NCI-H2029 treated with DMSO at 0.1 percent for 48 hours (cell line): ENCODE results near the gene RBM12.
A peak's percentile ranks its signal among the peaks of the same experiment; 100 is the strongest.
"Not testable (repeated sequence)": the region's sequence is repeated elsewhere in the genome, so short reads cannot be mapped to it uniquely, and the experiment has no call there.

ENCODE experiments used
- DNase-seq: peaks from one replicate; lab custom pipeline; 2025; lab: John Stamatoyannopoulos, UW

Gene RBM12

GRCh38 chr20:35698298-35699126 lies 33.8 kb upstream of the RBM12 start:
- no peak for DNase-seq

GRCh38 chr20:35697696-35698297 lies 33.1 kb upstream of the RBM12 start:
- DNase-seq: no peak

- DNase-seq: no peak
Observed at GRCh38 chr20:35695978-35696377, 31.3 kb upstream of the RBM12 start.

- no peak for DNase-seq
Observed at GRCh38 chr20:35695245-35695749, 30.6 kb upstream of the RBM12 start.

- no peak for DNase-seq
Observed at GRCh38 chr20:35690265-35690664, 25.6 kb upstream of the RBM12 start.

- not testable (repeated sequence) for DNase-seq
Observed at GRCh38 chr20:35686872-35687271, 22.2 kb upstream of the RBM12 start.

- not testable (repeated sequence) for DNase-seq
Observed at GRCh38 chr20:35685368-35685767, 20.7 kb upstream of the RBM12 start.

GRCh38 chr20:35681960-35682359 lies 17.3 kb upstream of the RBM12 start:
- DNase-seq: no peak

- no peak for DNase-seq
Observed at GRCh38 chr20:35680452-35681183, 15.9 kb upstream of the RBM12 start.

- no peak for DNase-seq
Observed at GRCh38 chr20:35674921-35675320, 10.2 kb upstream of the RBM12 start.

GRCh38 chr20:35673884-35674283 lies 9.2 kb upstream of the RBM12 start:
- no peak for DNase-seq

GRCh38 chr20:35669681-35670080 lies 5.0 kb upstream of the RBM12 start:
- DNase-seq: no peak

- DNase-seq: no peak
Observed at GRCh38 chr20:35669221-35669620, 4.5 kb upstream of the RBM12 start.

- DNase-seq: no peak
Observed at GRCh38 chr20:35665949-35666288, 1.2 kb upstream of the RBM12 start.

- peak; percentile 13 for DNase-seq
Observed at GRCh38 chr20:35663516-35664465, 909 bp downstream of the RBM12 start.

- no peak for DNase-seq
Observed at GRCh38 chr20:35662551-35662950, 2.1 kb downstream of the RBM12 start.

- no peak for DNase-seq
Observed at GRCh38 chr20:35661908-35662307, 2.8 kb downstream of the RBM12 start.

GRCh38 chr20:35661053-35661452 lies 3.6 kb downstream of the RBM12 start:
- no peak for DNase-seq

- DNase-seq: no peak
Observed at GRCh38 chr20:35660122-35660937, 4.4 kb downstream of the RBM12 start.

GRCh38 chr20:35657271-35657670 lies 7.4 kb downstream of the RBM12 start:
- peak; percentile 8 for DNase-seq

GRCh38 chr20:35654415-35654814 lies 10.3 kb downstream of the RBM12 start:
- DNase-seq: no peak
